ENCODE data around the gene DDX1. TPM values are rescaled to one million over a fixed set of nuclear protein-coding genes. Genes with fewer than 3 reads are reported as not detected.

The DDX1 gene
- polyA plus RNA-seq, 1 experiment, result 49.6 TPM

GRCh38 chr2:15626126-15626525, 34.5 kb downstream of the DDX1 start:
- Histone ChIP-seq H3K27me3 (ENCODE audit: control insufficient read depth, insufficient read depth, low read length) (no peaks in the 10 kb centered on the region), H3K36me3 (ENCODE audit: control insufficient read depth, insufficient read depth, low read length) (peaks cover 12% of the 10 kb centered on the region), H3K4me3 (ENCODE audit: low read depth, low read length) (no peak overlapping the region)
- no peak for TF ChIP-seq CTCF (IDR thresholded peaks at IDR 0.05; ENCODE audit: insufficient read depth, low read depth, low read length)
- ChIA-PET CTCF (no interaction called here), POLR2A (no interaction called here)
- no peak for DNase-seq (ENCODE audit: low read depth)

- DNase-seq (ENCODE audit: low read depth), result no peak
- H3K27me3 ChIP-seq (ENCODE audit: control insufficient read depth, insufficient read depth, low read length), result no peaks in the 10 kb centered on the region
- TF ChIP-seq CTCF (IDR thresholded peaks at IDR 0.05; ENCODE audit: insufficient read depth, low read depth, low read length), result no peak
- ChIA-PET CTCF (no interaction called here), POLR2A (no interaction called here)
- no peak overlapping the region for H3K4me3 ChIP-seq (ENCODE audit: low read depth, low read length)
- H3K36me3 ChIP-seq (ENCODE audit: control insufficient read depth, insufficient read depth, low read length), result peaks cover 9% of the 10 kb centered on the region
Measured at GRCh38 chr2:15626967-15627366, 35.3 kb downstream of the DDX1 start.

GRCh38 chr2:15627817-15628684, 36.4 kb downstream of the DDX1 start:
- CTCF ChIA-PET, result interaction anchor here (1.1 kb wide), 1 partner anchor 9 kb away, joined by 3 read pairs; no protein-coding TSS in a partner anchor
- no peak for DNase-seq (ENCODE audit: low read depth)
- Histone ChIP-seq H3K4me3 (ENCODE audit: low read depth, low read length) (no peak overlapping the region), H3K36me3 (ENCODE audit: control insufficient read depth, insufficient read depth, low read length) (peaks cover 18% of the 10 kb centered on the region), H3K27me3 (ENCODE audit: control insufficient read depth, insufficient read depth, low read length) (no peaks in the 10 kb centered on the region)
- TF ChIP-seq CTCF (IDR thresholded peaks at IDR 0.05; ENCODE audit: insufficient read depth, low read depth, low read length), result no peak
- POLR2A ChIA-PET, result no interaction called here

GRCh38 chr2:15628899-15629855, 37.5 kb downstream of the DDX1 start:
- POLR2A ChIA-PET, result no interaction called here
- CTCF ChIA-PET, result interaction anchor here (1.1 kb wide), 1 partner anchor 8 kb away, joined by 3 read pairs; no protein-coding TSS in a partner anchor
- Histone ChIP-seq H3K36me3 (ENCODE audit: control insufficient read depth, insufficient read depth, low read length) (peaks cover 18% of the 10 kb centered on the region), H3K4me3 (ENCODE audit: low read depth, low read length) (no peak overlapping the region), H3K27me3 (ENCODE audit: control insufficient read depth, insufficient read depth, low read length) (no peaks in the 10 kb centered on the region)
- no peak for DNase-seq (ENCODE audit: low read depth)
- TF ChIP-seq CTCF (IDR thresholded peaks at IDR 0.05; ENCODE audit: insufficient read depth, low read depth, low read length), result no peak
